Superior temporal gyrus (tissue), 1 donor: Measurements from ENCODE around the gene KLHL8.
"Not testable (repeated sequence)": the region's sequence is repeated elsewhere in the genome, so short reads cannot be mapped to it uniquely, and the experiment has no call there.

ENCODE experiments used
- DNase-seq: peaks from one replicate; pipeline ENCODE4 v3.0.0-alpha.2; 2016; ENCODE audit errors: extremely low spot score

The KLHL8 gene

DNA sequence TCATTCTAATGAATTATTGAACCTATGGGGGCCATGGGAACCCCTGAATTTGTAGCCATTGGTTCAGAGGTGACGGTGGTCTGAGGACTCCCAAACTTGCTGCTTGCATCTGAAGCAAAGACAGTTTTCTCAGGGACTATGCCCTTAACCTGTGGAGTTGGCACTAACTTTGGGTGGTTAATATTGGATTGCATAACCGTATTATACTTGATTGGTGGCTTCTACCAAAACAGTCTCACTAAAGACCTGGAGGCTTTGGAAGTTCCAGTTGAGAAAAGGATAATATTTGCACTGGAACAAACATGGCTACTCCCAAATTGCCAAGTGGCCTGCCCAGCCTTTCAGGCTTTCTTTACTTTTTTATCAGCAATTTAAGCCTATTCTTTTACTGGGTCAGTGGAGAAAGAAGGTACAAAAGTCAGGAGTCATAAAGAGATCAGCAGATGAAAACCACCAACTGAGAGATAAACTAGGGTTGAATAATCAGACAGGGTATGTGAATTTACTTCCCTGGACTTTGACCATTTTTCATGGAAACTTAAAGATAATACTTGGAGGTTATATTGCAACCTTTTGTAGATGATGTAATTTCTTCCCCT is 7.9 kb upstream of the KLHL8 start:
- DNase-seq, result no peak

DNA sequence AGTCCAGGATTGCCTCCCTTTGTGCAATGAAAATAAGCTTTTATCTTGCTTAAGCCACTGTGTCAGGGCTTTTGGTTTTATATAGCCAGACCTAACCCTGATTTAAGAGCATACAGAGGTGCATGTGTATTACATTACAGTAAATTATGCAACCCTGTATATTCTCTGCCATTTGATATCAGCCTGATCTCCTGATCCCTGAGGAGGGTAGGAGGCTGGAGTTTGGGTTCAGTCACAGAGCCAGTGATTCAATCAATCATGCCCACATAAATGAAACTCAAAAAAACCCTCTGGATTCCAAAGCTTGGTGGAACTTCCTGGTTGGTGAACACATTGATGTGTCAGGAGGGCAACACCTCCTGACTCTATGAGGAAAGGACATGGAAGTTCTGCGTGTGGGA is 7.3 kb upstream of the KLHL8 start:
- no peak for DNase-seq

DNA sequence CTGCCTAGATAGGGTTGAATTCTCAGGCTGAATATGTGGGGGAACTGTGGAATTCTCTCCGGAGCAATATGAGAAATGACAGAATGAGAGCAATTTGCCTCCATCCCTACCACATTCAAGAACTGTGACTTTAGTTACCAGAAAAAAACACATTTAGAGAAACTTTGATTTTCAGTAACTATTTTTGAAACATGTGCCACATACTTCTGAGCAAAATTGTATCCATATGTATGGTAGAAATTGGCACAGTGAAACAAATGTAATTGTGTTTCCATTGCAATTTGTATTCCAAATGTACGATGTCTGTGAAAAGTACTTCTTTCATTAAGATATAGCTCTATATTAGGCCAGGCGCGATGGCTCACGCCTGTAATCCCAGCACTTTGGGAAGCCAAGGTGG is 5.5 kb upstream of the KLHL8 start:
- DNase-seq, result no peak

DNA sequence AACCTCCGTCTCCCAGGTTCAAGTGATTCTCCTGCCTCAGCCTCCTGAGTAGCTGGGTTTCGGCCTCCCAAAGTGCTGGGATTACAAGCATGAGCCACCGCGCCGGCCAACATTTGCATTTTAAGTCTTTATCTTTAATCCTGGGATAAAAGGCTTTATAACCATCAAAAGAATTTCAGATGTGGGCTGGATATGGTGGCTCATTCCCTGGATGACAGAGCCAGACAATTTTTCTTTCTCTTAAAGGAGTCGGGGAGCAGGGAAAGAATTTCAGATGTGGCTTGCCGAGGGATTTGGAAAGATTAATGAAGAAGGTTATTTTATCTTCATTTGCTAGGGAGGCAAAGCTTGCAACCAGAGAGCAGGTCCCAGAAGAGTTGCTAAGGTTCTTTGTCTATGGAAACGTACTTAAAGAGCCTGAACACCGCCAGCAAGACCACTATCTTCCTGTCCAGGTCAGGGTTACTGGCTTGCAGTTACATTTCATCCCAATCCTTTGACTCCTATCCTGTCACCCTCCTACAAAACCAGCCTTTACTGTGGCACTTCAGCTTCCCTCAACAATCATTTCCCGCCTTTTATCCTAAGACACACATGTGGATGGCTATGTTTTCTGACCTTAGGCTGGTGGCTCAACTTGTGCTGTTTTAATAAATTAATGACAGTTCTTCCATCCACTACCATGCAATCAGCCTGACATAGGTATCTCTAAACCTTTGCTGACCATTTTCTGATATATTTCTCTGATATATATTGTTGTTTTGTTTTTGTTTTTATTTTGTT is 3.9 kb upstream of the KLHL8 start:
- no peak for DNase-seq

DNA sequence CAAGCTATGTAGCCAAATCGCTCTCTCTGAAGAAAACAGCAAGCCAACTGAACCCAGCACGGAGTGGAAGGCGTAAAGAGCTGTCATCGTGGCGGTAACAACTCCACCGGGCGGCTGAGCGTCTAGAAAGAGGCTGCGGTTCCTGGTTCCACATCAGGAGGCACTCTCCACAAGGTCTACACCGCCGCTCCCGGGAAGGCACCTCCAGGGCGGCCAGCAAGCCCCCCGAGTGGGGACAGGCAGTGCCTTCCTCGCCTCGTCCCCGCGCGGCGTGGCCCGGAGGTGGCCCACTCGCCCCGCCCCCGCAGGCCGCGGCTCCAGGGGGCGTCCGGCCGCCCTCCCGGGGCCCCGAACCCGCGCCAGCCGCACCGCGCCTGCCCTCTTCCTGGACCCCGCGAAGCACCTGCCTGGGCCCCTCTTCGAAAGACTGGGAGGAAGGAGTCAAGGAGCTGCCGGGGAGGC is 755 bp downstream of the KLHL8 start:
- DNase-seq, result no peak

DNA sequence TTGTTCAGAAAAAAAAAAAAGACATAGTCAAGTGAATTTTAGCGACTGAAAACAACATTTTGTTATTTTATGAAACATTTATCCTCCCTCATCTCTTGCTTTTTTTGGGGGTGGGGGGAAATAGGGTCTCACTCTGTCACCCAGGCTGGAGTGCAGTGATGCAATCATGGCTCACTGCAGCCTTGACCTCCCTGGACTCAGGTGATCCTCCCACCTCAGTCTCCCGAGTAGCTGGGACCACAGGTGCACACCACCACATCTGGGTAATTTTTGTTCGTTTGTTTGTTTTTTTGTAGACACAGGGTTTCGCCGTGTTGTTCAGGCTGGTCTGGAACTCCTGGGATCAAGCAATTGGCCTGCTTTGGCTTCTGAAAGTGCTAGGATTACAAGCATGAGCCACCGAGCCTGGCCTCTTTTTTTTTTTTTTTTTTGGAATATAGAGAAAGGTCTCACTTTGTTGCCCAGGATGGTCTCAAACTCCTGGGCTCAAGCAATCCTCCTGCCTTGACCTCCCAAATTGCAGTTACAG is 3.1 kb downstream of the KLHL8 start:
- DNase-seq, result not testable (repeated sequence)

DNA sequence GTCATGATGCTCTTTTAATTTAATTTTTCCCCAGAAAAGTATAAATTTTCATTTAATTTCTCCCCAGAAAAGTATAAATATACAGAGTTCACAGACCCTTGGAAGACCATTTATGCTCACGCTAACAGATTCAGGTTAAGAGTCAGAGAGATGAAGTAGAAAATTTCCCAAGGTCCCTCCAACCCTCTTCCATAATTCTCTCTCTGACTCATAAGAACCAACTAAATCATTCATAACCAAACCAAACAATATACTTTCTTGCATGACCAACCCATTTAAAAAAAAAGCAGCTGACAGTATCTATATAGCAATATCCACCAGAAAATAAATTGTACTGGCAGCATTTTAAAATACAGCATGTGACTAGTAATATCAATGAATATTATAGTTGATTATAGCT is 3.9 kb downstream of the KLHL8 start:
- DNase-seq, result no peak

DNA sequence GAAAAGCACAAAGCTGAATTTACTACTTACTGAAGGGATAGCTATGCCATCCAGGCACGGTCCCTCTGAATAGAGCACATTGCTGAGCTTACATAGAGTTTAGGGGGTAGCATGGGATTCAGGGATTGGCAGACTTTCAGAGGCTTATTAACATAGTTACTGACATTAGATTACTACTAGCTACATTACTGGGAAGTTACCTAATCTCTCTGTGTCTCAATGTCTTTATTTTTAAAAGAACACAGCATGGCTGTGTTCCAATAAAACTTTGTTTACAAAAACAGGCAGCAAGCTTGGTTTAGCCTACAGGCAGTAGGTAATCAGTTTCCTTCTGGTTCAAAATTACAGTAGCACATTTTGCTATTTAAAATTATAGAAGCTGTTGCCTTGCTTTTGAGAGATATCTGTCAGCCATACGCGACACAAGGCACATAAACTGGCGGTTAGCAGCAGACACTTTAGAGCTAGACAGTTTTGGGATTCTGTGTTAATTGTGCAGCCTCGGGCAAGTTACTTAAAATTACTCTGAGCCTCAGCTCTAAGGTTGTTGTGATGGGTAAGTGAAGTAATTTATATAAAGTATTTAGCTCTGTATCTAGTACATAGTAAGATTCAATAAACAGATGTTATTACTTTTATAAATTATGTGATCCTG is 6.9 kb downstream of the KLHL8 start:
- no peak for DNase-seq

DNA sequence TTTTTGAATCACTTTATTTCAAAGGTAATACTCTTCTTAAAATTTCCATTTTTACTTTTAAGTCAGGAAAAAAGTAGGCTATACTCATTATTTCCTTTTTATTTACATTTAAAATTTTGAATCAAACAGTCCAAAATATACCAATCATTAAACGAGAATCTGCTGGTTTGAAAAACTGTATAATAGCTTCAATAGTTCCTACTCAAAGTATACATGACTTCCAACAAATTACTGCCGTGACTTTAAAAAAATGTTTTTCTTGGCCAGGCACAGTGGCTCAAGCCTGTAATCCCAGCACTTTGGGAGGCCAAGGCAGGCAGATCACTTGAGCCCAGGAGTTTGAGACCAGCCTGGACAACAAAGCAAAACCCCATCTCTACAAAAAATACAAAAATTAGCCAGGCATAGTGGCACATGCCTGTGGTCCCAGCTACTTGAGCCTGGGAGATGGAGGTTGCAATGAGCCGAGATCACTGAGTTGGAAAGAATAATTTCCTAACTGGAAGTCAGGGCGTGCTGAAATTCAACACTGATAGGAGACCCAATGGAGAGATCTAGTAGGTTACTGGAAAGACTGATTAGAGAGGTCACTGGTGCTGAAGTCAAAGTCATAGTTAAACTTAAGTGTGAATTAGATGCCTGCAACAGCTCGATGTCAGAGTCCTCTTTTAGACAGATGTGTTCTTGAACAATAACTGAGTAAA is 9.0 kb downstream of the KLHL8 start:
- no peak for DNase-seq

DNA sequence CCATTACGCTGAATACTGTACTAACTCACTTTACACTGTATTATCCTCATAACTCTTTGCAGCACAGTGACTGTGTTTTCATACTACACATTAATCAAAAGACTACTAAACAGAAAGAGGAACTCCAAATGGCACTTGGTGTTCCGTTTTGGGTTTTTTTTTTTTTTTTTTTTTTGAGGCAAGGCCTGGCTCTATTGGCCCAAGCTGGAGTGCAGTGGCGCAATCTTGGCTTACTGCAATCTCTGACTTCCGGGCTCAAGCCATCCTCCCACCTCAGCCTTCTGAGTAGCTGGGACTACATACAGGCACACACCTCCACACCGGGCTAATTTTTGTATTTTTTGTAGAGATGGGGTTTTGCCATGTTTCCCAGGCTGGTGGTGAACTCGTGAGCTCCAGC is 10.7 kb downstream of the KLHL8 start:
- no peak for DNase-seq

DNA sequence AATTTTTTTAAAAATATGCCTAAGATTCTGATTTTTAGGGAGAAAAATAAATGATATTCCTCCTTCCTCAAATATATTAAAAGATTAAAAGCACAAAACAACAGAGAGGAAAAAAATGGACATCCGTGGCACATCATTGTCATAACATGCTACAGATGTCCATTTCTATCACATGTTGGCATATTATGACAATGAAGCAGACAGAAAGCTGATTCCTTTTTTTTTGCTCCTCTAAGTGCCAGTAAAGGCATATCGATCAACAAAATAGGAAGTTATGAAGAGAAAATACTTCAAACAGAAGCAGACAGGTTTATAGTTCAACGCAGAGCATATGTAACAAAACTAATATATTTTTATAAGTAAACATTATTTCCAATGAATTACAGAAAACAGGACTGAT is 11.2 kb downstream of the KLHL8 start:
- no peak for DNase-seq

DNA sequence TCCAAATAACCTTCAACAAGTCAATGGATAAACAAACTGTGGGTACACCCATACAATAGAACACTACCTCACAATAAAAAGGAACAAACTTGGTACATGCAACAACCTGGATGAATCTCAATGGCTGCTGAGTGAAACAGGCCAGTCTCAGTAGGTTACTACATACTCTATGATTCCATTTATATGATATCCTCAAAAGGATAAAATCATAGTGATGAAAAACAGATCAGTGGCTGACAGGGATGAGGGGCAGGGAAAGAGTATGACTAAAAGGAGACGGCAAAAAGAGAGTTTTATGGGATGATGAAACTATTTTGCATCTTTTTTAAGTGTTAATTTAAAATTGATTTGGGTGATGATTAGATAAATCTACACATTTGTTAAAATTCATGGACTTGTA is 15.9 kb downstream of the KLHL8 start:
- no peak for DNase-seq

DNA sequence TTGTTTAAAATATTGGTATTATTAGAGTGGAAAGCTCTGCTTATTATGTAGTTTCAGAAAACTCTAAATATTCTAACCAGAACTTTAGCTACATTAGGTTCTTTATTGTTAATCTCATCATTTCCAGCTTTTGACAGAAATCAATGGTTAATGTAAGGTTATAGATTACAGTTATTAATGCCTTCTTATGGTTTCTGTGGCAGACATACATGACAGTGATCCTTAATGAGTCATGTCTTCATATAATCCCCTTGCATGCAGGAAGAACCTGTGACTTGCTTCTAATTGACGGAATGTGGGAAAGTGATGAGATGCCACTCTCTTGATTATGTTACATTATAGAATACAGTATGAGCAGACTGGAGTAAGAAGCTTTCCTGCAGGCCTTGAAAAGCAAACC is 23.5 kb downstream of the KLHL8 start:
- DNase-seq, result no peak

DNA sequence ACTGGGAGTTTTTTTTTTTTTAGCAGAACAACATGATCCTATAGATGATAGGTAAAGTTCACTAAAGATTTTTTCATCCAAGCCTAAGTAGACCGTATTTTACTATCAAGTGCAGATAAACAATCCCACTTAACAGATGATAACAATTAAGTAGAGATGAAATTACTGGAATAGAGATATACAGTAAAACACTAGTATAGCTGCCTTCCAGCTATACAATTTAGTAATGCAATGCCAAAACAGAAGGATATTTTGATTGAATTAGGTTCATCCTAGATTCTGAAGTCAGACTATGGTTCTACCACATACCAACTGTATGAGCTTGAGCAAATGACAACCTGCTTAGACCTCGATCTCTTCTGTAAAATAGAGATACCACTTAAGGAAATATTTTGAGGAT is 24.3 kb downstream of the KLHL8 start:
- no peak for DNase-seq

DNA sequence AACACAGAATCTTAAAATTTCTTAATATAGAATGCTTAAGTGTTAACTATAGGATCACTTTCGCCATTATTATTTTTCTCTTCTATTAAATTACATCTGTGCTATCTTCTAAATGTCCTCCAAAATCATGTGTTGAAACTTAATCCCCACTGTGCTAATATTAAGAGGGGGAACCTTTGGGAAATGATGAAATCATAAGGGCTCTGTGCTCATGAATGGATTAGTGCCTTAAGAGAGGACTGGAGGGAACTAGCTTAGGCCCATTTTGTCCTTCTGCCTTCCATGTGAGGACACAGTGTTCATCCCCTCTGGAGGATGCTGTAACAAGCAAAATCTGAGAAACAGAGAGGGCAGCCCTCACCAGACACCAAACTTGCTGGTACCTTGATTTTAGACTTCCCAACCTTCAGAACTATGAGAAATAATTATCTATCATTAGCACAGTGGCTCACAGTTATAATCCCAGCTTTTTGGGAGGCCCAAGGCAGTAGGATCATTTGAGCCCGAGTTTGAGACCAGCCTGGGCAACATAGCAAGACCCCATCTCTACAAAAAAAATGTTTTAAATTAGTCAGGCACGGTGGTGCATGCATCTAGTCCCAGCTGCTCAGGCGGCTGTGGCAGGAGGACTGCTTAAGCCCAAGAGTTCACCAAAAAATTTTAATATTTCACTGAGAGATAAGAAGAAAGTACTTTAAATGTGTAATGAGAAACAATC is 26.3 kb downstream of the KLHL8 start:
- no peak for DNase-seq

DNA sequence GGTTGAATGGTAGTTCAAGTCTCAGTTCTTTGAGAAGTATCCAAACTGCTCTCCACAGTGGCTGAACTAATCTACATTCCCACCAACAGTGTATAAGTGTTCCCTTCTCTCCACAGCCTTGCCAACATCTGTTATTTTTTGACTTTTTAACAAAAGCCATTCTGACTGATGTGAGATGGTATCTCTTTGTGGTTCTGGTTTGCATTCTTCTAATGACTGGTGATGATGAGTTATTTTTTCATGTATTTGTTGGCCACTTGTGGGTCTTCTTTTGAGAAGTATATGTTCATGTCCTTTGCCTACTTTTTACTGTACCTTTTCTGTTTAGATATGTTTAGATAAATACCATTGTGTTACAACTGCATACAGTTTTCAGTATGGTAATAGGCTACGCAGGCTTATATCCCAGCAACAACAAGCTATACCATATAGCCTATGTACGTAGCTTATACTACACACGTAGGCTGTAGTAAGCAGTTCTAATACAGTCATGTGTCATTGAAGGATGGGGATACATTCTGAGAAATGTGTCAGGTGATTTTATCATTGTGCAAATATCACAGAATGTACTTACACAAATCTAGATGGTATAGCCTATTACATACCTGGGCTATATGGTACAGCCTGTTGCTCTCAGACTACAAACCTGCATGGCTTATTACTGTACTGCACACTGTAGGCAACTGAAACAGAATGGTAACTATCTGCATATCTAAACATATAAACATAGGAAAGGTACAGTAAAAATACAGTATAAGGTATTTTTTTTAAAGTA is 28.1 kb downstream of the KLHL8 start:
- no peak for DNase-seq

DNA sequence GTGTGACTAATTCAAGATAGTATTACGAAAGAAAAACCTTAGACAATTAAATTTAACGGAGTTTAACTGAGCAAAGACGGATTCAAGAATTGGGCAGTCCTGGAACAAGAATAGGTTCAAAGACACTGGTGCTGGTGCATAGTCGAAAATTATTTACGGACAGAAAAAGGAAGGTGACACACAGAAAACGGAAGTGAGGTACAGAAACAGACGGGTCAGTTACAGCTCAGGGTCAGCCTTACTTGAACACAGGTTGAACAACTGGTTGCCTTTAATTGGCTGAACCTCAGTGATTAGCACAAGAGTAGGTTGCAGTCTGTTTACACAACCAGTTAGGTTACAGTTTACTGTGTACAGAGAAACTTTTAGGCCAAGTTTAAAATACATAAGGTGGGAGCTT is 31.5 kb downstream of the KLHL8 start:
- DNase-seq, result no peak

DNA sequence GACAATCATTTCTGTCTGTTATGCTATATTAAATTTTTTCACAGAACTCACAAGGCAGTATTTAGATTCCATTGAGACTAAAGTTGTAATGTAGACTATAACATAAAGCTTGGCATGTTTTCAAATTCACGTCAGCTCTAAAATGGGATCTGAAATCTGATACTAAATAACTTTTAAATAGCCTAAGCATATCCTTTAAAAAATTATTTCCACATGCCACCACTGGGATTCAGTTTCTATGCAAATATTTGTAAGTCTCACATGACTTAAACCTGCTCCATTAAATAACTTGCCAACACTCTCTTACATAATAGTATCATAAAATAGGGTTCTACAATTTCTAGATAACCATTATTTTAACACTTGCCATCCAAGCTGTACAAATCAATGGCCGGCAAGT is 32.4 kb downstream of the KLHL8 start:
- no peak for DNase-seq

DNA sequence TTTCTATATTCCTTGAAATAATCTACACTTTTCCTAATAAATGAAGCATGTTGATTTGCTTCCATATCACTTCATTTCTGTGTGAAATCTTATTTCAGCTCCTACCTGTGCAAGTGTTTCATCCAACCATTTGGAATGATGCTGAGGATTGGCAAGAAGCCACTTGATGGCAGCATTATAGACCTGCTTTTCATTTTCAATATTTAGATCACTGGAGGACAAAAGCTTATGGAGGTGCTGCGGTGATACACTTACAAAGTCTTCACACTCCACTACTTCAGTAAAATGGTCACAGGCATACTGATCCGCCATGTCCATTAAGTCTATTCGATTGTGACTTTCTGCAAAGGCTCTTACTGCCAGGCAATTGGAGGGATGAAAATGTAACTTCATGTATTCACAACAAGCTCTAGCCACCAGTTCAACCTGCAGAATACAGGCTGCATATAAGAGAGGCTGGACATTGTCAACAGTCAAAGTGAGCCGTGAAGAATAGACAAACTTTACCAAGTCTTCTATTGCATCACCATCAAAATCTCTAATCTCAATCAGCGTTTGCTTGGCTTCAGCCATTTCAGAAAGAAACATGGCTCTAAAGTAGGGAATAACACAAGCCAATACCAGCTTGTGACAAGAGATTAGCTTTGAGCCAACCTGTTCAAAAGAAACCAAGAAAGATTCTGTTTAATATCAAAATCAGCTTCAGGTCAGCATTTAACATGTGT is 35.1 kb downstream of the KLHL8 start:
- DNase-seq, result no peak

DNA sequence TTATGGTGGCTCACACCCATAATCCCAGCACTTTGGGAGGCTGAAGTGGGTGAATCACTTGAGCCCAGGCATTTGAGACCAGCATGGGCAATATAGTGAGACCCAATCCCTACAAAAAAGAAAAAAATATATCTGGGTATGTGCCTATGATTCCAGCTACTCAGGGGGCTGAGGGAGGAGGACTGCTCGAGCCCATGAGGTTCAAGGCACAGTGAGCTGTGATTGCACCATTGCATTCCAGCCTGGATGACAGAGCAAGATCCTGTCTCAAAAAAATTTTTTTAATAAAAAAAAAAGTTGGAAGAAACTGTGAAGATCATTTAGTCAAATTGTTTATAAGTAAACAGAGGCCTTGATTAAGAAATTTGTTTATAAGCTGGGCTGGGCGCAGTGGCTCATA is 39.7 kb downstream of the KLHL8 start:
- DNase-seq, result no peak
